GM23338 (cell line): ENCODE measurements around the gene CCPG1.
A peak's percentile ranks its signal among the peaks of the same experiment; 100 is the strongest.

Source experiments
- CTCF ChIP-seq, 2 experiments: fragments of 200-600 bp in 1 of 2; sonication (generic) in 1 of 2; conservative IDR thresholded peaks; 2 replicates each; pipeline versions ENCODE4 v1.5.1 to v1.6.1; 2016 to 2017; ENCODE audit warnings: antibody characterized with exemption in 2 of 2, low read depth in 2 of 2, mild to moderate bottlenecking in 2 of 2, moderate library complexity in 1 of 2
- EZH2 ChIP-seq: fragments of 200-600 bp; sonication (generic); IDR thresholded peaks from one replicate; pipeline ENCODE4 v1.8.0; 2017; ENCODE audit warnings: antibody characterized with exemption, mild to moderate bottlenecking, low read depth; ENCODE audit not compliant: unreplicated experiment
- NANOG ChIP-seq: IDR thresholded peaks from 2 replicates; pipeline ENCODE4 v1.6.1; 2016; ENCODE audit warnings: antibody characterized with exemption, borderline replicate concordance
- POLR2AphosphoS5 ChIP-seq: IDR thresholded peaks from 2 replicates; pipeline ENCODE4 v1.6.1; 2016; ENCODE audit warnings: antibody characterized with exemption, low read depth
- REST ChIP-seq: IDR thresholded peaks from one replicate; pipeline ENCODE4 v1.6.1; 2018; ENCODE audit warnings: antibody characterized with exemption; ENCODE audit not compliant: unreplicated experiment

- TF ChIP-seq REST = no peak
- TF ChIP-seq CTCF (conservative IDR thresholded peaks at IDR 0.05; ENCODE audit: low read depth in 2 of 2) = peak; percentile 71 to 77
- no peak for TF ChIP-seq POLR2AphosphoS5
- TF ChIP-seq NANOG = no peak
- TF ChIP-seq EZH2 = no peak
These were observed 27.0 kb upstream of the CCPG1 start for GRCh38 chr15:55434989-55435825.
